ENCODE results near the gene VPS11. TPM values are rescaled to one million over a fixed set of nuclear protein-coding genes. Genes with fewer than 3 reads are reported as not detected.

VPS11 gene
- total RNA-seq, 1 experiment from 2014 or later, result 20.2 TPM

GRCh38 chr11:119019996-119020395 is 47.6 kb upstream of the VPS11 start:
- H3K9me3 Mint-ChIP-seq, result no peaks in the 10 kb centered on the region
- H3K27me3 Mint-ChIP-seq (ENCODE audit: low read depth), result no peaks in the 10 kb centered on the region; the same call in 1 of the 2 replicates
- peak overlapping the region; percentile 98 for H3K4me3 Mint-ChIP-seq
- TF ChIP-seq E2F5 (CRISPR knock-in tag; IDR thresholded peaks at IDR 0.05) (no peak), NR2C2 (CRISPR knock-in tag; IDR thresholded peaks at IDR 0.05) (no peak)
- TF ChIP-seq, protein P1, sequence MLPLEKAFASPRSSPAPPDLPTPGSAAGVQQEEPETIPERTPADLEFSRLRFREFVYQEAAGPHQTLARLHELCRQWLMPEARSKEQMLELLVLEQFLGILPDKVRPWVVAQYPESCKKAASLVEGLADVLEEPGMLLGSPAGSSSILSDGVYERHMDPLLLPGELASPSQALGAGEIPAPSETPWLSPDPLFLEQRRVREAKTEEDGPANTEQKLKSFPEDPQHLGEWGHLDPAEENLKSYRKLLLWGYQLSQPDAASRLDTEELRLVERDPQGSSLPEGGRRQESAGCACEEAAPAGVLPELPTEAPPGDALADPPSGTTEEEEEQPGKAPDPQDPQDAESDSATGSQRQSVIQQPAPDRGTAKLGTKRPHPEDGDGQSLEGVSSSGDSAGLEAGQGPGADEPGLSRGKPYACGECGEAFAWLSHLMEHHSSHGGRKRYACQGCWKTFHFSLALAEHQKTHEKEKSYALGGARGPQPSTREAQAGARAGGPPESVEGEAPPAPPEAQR (CRISPR knock-in tag; IDR thresholded peaks at IDR 0.05), result no peak
- peaks cover 16% of the 10 kb centered on the region for H3K4me1 Mint-ChIP-seq
- ChIA-PET CTCF (interaction anchor here (1.0 to 1.6 kb wide), 4 partner anchors 11 to 318 kb away, joined by 3 to 5 read pairs (median 3); no protein-coding TSS in a partner anchor), POLR2A (interaction anchor here (1.7 kb wide), 1 partner anchor 10 kb away, joined by 5 read pairs; the partner anchor contains the start of gene SLC37A4)
- DNase-seq (ENCODE audit: low spot score) (no peak), ATAC-seq (no peak)
- H3K36me3 Mint-ChIP-seq, result peaks cover 65% of the 10 kb centered on the region
- H3K27ac Mint-ChIP-seq, result peak overlapping the region; percentile 34; the same call in 1 of the 2 replicates

GRCh38 chr11:119021631-119022030 is 46.0 kb upstream of the VPS11 start:
- H3K4me3 Mint-ChIP-seq, result no peak overlapping the region
- peaks cover 57% of the 10 kb centered on the region for H3K36me3 Mint-ChIP-seq
- H3K27me3 Mint-ChIP-seq (ENCODE audit: low read depth), result no peaks in the 10 kb centered on the region; the same call in 1 of the 2 replicates
- CTCF ChIA-PET, result interaction anchor here (1.1 kb wide), 1 partner anchor 10 kb away, joined by 5 read pairs; no protein-coding TSS in a partner anchor
- H3K4me1 Mint-ChIP-seq, result peaks cover 14% of the 10 kb centered on the region
- POLR2A ChIA-PET, result no interaction called here
- H3K9me3 Mint-ChIP-seq, result no peaks in the 10 kb centered on the region
- DNase-seq (ENCODE audit: low spot score) (no peak), ATAC-seq (no peak)
- TF ChIP-seq MXD4 (CRISPR knock-in tag; IDR thresholded peaks at IDR 0.05; ENCODE audit: borderline replicate concordance), result no peak
- no peak overlapping the region for H3K27ac Mint-ChIP-seq

DNA sequence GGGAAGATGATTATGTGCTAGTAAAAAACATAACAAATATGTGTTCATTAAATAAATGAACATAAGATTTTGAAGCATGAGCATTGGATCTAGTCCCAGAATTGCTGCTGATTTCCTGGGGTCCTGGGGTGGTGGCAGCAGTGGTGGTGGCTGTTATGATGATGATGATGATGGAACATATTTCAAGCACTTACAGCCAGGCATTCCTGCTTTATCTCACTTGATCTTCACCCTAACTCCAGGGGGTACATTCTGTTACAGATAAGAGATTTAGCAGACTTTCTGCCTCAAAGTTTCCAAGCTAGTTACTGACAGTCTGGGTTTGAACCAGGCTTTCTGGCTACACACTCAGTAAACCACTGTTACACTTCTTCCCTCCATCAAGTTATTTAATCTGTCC is 43.9 kb upstream of the VPS11 start:
- POLR2A ChIA-PET, result no interaction called here
- TF ChIP-seq, protein P2, sequence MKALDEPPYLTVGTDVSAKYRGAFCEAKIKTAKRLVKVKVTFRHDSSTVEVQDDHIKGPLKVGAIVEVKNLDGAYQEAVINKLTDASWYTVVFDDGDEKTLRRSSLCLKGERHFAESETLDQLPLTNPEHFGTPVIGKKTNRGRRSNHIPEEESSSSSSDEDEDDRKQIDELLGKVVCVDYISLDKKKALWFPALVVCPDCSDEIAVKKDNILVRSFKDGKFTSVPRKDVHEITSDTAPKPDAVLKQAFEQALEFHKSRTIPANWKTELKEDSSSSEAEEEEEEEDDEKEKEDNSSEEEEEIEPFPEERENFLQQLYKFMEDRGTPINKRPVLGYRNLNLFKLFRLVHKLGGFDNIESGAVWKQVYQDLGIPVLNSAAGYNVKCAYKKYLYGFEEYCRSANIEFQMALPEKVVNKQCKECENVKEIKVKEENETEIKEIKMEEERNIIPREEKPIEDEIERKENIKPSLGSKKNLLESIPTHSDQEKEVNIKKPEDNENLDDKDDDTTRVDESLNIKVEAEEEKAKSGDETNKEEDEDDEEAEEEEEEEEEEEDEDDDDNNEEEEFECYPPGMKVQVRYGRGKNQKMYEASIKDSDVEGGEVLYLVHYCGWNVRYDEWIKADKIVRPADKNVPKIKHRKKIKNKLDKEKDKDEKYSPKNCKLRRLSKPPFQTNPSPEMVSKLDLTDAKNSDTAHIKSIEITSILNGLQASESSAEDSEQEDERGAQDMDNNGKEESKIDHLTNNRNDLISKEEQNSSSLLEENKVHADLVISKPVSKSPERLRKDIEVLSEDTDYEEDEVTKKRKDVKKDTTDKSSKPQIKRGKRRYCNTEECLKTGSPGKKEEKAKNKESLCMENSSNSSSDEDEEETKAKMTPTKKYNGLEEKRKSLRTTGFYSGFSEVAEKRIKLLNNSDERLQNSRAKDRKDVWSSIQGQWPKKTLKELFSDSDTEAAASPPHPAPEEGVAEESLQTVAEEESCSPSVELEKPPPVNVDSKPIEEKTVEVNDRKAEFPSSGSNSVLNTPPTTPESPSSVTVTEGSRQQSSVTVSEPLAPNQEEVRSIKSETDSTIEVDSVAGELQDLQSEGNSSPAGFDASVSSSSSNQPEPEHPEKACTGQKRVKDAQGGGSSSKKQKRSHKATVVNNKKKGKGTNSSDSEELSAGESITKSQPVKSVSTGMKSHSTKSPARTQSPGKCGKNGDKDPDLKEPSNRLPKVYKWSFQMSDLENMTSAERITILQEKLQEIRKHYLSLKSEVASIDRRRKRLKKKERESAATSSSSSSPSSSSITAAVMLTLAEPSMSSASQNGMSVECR (CRISPR knock-in tag; IDR thresholded peaks at IDR 0.05; ENCODE audit: borderline replicate concordance), result no peak
- TF ChIP-seq ZNF232 (CRISPR knock-in tag; IDR thresholded peaks at IDR 0.05) (no peak), ATF3 (CRISPR knock-in tag; conservative IDR thresholded peaks at IDR 0.05) (no peak), CDX4 (CRISPR knock-in tag; IDR thresholded peaks at IDR 0.05; ENCODE audit: borderline replicate concordance) (no peak), TP53 (CRISPR knock-in tag; IDR thresholded peaks at IDR 0.05) (no peak), TCF7 (CRISPR knock-in tag; IDR thresholded peaks at IDR 0.05; ENCODE audit: low read depth) (no peak), STAT6 (CRISPR knock-in tag; conservative IDR thresholded peaks at IDR 0.05; ENCODE audit: low read depth) (no peak)
- TF ChIP-seq, protein P3, sequence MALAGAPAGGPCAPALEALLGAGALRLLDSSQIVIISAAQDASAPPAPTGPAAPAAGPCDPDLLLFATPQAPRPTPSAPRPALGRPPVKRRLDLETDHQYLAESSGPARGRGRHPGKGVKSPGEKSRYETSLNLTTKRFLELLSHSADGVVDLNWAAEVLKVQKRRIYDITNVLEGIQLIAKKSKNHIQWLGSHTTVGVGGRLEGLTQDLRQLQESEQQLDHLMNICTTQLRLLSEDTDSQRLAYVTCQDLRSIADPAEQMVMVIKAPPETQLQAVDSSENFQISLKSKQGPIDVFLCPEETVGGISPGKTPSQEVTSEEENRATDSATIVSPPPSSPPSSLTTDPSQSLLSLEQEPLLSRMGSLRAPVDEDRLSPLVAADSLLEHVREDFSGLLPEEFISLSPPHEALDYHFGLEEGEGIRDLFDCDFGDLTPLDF (CRISPR knock-in tag; IDR thresholded peaks at IDR 0.05), result no peak
- TF ChIP-seq, protein P4, sequence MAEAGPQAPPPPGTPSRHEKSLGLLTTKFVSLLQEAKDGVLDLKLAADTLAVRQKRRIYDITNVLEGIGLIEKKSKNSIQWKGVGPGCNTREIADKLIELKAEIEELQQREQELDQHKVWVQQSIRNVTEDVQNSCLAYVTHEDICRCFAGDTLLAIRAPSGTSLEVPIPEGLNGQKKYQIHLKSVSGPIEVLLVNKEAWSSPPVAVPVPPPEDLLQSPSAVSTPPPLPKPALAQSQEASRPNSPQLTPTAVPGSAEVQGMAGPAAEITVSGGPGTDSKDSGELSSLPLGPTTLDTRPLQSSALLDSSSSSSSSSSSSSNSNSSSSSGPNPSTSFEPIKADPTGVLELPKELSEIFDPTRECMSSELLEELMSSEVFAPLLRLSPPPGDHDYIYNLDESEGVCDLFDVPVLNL (CRISPR knock-in tag; IDR thresholded peaks at IDR 0.05; ENCODE audit: borderline replicate concordance, low read depth), result no peak
- CTCF ChIA-PET, result interaction anchor here (0.6 to 0.7 kb wide), 2 partner anchors 96 to 121 kb away, joined by 3 read pairs; no protein-coding TSS in a partner anchor
- Mint-ChIP-seq H3K27me3 (ENCODE audit: low read depth) (no peaks in the 10 kb centered on the region), H3K4me3 (no peak overlapping the region), H3K27ac (peak overlapping the region; percentile 17; the same call in 1 of the 2 replicates), H3K36me3 (peaks cover 56% of the 10 kb centered on the region), H3K4me1 (peaks cover 13% of the 10 kb centered on the region), H3K9me3 (no peaks in the 10 kb centered on the region)
- no peak for ATAC-seq
- no peak for DNase-seq (ENCODE audit: low spot score)

All from WTC11 (cell line).